NB4 (cell line): Measurements from ENCODE around the gene SETD6.

Experiments used
- POLR2A ChIP-seq: IDR thresholded peaks from 2 replicates; pipeline ENCODE4 v1.6.1; 2011; ENCODE audit warnings: mild to moderate bottlenecking; ENCODE audit not compliant: insufficient read length; ENCODE audit errors: extremely low read depth
- TF ChIP-seq, protein P1 (sequence below): IDR thresholded peaks from one replicate; pipeline ENCODE4 v1.5.1; 2012; ENCODE audit warnings: low read depth, low read length
- TF ChIP-seq, protein P2 (sequence below): IDR thresholded peaks from 2 replicates; pipeline ENCODE4 v1.6.1; 2011; ENCODE audit warnings: low read depth, low read length

- TF ChIP-seq, protein P1, sequence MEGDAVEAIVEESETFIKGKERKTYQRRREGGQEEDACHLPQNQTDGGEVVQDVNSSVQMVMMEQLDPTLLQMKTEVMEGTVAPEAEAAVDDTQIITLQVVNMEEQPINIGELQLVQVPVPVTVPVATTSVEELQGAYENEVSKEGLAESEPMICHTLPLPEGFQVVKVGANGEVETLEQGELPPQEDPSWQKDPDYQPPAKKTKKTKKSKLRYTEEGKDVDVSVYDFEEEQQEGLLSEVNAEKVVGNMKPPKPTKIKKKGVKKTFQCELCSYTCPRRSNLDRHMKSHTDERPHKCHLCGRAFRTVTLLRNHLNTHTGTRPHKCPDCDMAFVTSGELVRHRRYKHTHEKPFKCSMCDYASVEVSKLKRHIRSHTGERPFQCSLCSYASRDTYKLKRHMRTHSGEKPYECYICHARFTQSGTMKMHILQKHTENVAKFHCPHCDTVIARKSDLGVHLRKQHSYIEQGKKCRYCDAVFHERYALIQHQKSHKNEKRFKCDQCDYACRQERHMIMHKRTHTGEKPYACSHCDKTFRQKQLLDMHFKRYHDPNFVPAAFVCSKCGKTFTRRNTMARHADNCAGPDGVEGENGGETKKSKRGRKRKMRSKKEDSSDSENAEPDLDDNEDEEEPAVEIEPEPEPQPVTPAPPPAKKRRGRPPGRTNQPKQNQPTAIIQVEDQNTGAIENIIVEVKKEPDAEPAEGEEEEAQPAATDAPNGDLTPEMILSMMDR, result no peak
- TF ChIP-seq POLR2A, result no peak
- TF ChIP-seq, protein P2, sequence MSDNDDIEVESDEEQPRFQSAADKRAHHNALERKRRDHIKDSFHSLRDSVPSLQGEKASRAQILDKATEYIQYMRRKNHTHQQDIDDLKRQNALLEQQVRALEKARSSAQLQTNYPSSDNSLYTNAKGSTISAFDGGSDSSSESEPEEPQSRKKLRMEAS, result no peak
These were observed 23.3 kb upstream of the SETD6 start for GRCh38 chr16:58492066-58492465.
